Stimulated activated CD8-positive, alpha-beta memory T cell treated with anti-CD3 and anti-CD28 coated beads, Interleukin-12 subunit alpha, Interleukin-12 subunit beta, amount 100 ng/mL, for 24 hours (primary cell): Measurements from ENCODE around the gene TMEM126A.
"Not testable (repeated sequence)": the region's sequence is repeated elsewhere in the genome, so short reads cannot be mapped to it uniquely, and the experiment has no call there.

Experiments
- DNase-seq: peaks from one replicate; pipeline ENCODE4 v3.0.0-alpha.2; 2020; ENCODE audit errors: extremely low read depth

The TMEM126A gene

DNA sequence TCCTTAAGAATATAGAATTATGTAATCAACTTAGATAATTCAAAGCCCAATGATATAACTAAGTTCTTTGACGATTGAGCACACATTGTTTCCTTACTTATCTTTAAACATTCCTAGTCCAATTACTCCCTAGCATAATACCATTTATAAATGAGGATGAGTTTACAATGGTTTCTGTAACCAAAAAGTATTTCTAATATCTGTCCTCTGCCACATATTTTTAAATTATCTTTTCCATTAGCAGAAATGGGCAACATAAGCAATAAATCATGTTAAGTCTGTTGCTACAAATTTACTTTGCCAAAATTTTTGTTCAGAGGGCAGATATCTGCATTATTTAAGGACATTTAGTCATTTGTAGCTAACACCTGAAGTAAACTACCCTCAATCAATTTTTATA is 10.4 kb downstream of the TMEM126A start:
- DNase-seq = no peak

GRCh38 chr11:85661972-85662664 is 14.4 kb downstream of the TMEM126A start:
- DNase-seq = no peak

- DNase-seq = no peak
These were observed 15.4 kb downstream of the TMEM126A start for GRCh38 chr11:85663080-85663752.

DNA sequence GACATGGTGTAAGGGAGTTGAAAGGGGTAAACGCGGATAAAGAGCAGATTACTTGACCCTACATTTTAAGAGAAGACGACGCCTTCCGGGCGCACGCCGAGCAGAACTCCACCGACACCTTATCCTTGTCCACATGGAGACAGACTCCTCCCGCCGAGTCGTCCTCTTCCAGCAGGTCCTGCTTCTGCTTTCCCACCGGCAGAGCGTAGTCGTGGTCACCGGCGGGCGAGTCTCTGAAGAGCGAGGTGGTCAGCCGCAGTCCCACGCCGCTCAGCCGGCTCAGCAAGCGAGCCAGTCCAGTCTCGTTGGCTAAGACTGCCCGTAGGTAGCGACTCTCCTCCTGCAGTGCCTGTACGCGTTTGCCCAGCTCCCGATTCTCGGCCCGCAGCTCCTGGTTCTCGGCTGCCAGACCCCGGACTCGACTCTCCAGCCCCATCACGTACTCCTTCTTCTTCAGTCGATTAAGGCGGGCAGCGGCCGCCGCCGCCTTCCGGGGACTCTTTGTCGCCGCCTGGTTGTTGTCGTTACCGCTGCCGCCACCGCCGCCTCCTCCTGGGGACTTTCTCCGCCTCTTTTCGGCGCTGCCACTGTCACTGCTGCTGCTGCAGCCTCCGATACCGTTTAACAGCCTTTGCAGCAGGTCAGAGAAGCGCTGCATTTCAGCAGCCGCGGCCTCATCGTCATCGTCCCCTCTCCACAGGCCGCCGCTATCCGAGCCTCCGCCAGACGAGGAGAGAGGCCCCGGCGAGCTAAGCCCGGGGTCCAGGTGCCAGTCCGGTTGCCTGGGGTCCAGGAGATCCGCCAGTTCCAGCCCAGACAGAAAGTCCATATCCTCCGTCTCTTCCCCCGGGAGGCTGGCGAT is 16.2 kb downstream of the TMEM126A start:
- DNase-seq = peak; percentile 75

GRCh38 chr11:85664615-85665481 is 17.1 kb downstream of the TMEM126A start, which contains the start of gene CREBZF:
TSS of gene CREBZF (minus strand) at chr11:85665129. CDS start at chr11:85664875, 254 bp downstream.
- peak; percentile 83 for DNase-seq

- DNase-seq = no peak
These were observed 18.0 kb downstream of the TMEM126A start for GRCh38 chr11:85665733-85666132.

DNA sequence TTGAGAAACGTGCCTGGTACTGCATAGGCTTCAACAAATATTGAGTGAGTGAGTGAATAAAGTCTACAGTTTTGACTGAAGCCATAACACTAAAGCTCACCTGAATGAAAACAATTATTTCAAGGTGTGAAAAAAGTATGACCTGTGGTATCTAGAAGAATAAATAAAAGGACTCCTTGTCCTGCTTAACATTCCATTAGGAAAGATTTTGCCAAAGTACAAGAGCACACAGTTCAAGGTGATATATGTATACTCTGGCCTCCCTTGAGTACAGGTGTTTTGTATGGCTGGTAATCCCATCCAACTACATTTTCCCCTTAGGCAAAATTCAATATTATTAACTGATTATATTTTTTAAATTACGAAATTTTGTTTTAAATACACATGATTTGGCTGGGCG is 18.9 kb downstream of the TMEM126A start:
- no peak for DNase-seq

DNA sequence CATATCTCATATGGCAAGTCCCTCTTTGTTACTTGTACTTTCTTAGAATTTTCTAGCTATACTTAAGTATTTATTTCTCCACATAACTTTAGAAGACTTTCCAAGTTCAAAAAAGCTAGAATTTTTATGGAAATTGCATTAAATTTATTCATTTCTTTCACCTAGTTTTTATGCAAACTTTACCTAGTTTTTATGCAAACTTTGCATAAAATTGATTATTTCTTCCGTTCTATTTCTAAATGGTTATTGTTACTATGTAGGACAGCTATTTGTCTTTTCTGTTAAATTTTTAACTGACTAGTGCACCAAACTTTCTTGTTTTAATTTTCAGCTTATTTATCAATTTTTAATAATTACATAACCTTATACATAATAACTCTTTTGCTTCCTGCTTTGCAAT is 20.4 kb downstream of the TMEM126A start:
- DNase-seq = no peak

- DNase-seq = not testable (repeated sequence)
These were observed 23.3 kb downstream of the TMEM126A start for GRCh38 chr11:85670949-85671663.

GRCh38 chr11:85672105-85672902 is 24.5 kb downstream of the TMEM126A start:
- no peak for DNase-seq

- no peak for DNase-seq
These were observed 25.6 kb downstream of the TMEM126A start for GRCh38 chr11:85673393-85673792.

DNA sequence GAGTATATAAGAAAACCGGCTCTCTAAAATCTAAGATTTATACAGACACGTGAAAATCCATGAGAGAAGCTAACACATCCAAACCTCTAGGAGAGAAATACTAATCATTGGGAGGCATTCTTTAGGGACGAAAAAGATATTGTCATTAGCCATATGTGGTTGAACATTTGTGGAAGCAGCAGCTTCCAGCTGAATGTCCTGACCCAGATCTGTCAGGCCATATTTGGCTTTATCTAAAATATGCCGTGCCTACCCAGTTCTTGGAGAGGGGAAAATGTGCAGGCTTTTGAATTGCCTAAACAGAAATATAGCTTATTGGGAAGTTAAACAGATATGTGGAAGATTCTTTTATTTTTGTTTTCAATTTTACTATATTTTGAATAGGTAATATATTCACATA is 31.8 kb downstream of the TMEM126A start:
- DNase-seq = no peak

- no peak for DNase-seq
These were observed 33.1 kb downstream of the TMEM126A start for GRCh38 chr11:85680897-85681296.

GRCh38 chr11:85682330-85683305 is 34.9 kb downstream of the TMEM126A start:
- DNase-seq = peak; percentile 37

- no peak for DNase-seq
These were observed 37.5 kb downstream of the TMEM126A start for GRCh38 chr11:85685125-85685819.

DNA sequence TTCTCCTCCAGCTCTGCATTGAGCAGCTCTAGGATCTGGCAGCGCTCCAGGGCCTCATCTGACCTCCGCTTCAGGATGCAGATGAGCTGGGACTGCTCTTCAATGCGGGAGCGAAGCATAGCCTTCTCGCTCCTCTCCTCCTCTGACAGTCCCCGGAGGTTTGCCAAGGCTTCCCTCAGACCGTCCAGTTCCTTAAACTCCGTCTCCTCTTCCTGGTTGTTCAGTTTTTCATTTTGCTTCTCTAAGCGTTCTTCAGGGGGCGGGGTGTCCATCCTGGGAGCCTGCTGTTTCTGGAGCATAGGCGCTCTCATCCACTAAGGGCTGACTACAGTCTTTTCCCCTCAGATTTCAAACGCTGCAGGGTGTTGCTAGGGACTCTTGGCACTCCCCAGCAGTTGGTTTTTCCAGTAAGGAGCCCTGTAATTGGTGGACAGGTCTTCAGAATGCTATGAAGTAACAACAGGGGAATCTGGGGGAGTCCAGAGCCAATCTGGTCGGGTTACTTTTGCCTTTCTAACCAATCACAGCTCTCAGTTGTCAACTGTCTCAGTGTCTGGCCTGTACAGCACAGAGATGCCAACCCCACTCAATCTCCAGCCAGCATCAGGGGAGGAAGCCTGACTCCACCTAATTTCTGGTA is 38.2 kb downstream of the TMEM126A start, which contains the start of gene CCDC89:
TSS of gene CCDC89 (minus strand) at position 376 of the 640 bp plus-strand sequence. CDS start at position 311, 65 bp downstream.
- no peak for DNase-seq

- no peak for DNase-seq
These were observed 46.7 kb downstream of the TMEM126A start for GRCh38 chr11:85694385-85694980.
